GM18511 (cell line): Measurements from ENCODE around the gene COLEC11.

Source experiments
- ATAC-seq: cut with Tn5 transposase; IDR thresholded peaks from one replicate; pipeline ENCODE4 v1.9.1; 2021; ENCODE audit warnings: mild to moderate bottlenecking, moderate library complexity; ENCODE audit not compliant: unreplicated experiment

The COLEC11 gene

DNA sequence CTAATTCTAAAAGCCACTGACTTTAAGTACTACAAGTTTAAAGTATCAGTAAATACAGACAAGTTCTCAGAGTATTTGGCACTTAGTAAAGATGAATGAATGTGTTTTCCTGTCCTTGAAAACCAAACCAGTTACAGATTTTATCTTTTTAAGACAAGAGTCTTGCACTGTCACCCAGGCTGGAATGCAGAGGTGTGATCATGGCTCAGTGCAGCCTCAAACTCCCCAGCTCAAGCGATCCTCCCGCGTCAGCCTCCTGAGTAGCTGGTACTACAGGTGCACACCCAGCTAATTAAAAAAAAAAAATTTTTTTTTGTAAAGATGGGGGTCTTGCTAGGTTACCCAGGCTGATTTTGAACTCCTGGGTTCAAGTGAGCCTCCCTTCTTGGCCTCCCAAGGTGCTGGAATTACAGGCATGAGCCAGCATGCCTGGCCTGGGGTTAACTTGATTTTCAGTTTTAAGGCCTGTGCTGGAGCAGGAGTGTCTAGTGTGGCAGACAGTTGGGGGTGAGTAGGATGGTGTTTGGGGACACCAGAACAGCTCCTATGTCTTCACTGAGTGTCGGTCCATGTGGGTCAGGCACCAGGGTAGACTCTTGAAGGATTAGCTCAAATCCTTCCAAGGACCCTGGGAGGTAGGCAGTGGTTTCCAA is 10.2 kb upstream of the COLEC11 start:
- no peak for ATAC-seq

DNA sequence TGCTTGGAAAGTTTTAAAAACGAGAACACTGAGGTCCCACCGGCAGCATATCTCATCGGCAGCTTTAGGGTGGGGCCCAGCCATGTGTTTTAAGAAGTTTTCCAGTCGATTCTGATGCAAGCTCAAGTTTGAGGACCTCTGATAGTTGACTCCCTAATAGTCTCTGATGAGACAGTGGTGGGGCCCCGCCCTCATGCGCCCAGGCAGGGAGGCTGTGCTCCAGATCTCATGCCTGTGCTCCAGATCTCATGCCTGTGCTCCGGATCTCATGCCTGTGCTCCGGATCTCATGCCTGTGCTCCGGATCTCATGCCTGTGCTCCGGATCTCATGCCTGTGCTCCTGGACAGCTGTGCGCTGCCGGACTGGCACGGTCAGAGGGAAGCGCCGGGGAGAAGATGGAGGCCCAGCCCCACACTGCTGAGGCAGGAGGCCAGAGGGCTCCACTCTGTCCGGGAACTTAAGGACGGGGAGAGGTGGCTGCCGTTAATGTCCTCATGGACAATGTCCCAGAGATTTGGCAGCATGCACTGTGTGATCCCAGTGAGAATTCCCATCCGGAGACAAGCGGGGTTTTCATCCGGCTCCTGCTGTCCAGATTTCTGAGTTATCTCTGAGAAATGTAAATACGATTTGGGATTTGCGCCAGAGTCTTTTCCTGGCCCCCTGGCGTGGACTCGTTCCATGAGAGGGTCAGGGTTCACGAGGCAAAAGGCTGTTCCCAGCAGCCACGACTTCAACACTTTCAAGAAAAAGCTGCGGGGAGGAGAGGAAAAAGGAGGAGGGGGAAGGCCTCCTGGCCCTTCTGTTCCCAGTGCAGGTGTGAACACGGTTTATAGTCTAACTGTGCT is 9.4 kb upstream of the COLEC11 start:
- ATAC-seq = no peak

DNA sequence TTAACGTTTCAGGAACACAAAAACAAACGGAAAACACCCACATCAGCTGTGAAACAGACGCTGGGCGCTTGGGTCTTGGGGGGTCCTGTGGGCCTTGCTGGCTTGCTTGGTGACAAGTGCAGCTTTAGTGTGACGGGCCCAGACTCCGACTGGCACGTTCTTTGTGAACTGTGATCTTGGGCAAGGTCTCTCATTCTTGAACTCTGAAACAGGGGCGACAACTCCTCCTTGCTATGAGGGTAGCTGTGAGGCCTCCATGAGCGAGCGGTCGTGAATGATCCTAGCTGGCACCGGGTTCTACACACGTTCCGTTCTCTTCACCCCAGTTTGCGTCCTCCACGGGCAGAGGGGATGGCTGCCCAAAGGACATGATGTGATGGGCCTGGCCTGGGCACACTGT is 8.7 kb upstream of the COLEC11 start:
- no peak for ATAC-seq

DNA sequence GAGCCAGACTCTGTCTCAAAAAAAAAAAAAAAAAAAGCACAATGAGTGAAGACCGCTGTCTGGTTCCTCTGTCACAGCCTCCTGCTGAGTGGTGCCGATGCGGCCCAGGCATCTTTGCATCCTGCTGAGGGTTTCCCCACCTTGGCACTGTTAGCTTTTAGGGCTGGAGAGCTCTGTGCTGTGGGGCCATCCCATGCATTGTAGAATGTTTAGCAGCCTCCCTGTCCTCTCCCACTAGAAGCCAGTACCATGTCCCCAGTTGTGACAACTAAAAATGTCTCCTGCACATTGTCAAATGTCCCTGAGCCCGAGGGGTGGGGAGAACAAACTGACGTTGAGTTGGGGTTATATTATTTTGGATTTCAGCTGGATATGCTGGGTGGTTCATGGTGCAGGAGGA is 7.9 kb upstream of the COLEC11 start:
- ATAC-seq = no peak

DNA sequence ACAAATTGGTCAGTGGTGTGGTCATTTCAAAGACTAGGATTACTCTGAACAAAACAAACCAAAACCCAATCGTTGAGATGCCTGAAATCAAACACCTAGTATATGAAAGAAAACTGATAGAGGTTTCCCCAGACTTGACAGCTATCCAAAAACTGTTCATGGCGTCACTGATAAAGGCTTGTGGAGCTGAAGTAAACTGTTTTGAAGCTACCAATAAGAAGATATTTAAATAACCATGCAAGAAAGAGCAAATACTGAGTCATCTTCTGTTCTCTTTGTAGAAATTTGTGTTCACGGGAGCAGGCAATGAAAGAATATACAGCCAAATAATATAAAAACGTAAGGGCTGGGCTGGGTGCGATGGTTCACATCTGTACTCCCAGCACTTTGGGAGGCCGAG is 7.5 kb upstream of the COLEC11 start:
- no peak for ATAC-seq

DNA sequence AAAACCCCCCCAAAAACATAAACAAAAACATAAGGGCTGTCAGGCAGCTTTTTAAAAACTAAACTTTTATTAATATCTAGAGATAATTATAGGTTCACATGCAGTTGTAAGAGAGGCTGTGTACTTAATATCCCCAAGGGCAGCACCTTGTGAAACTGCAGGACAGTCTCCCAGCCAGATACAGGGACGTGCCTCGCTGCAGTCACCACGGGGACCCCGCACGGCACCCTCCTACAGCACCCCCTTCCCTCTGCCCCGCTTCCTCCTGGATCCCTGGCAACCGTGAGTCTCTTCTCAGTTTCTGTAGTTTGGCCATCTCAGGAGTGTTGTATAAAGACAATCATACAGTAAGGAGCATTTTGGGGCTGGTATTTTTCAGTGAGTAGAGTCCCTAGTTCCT is 6.8 kb upstream of the COLEC11 start:
- ATAC-seq = no peak

DNA sequence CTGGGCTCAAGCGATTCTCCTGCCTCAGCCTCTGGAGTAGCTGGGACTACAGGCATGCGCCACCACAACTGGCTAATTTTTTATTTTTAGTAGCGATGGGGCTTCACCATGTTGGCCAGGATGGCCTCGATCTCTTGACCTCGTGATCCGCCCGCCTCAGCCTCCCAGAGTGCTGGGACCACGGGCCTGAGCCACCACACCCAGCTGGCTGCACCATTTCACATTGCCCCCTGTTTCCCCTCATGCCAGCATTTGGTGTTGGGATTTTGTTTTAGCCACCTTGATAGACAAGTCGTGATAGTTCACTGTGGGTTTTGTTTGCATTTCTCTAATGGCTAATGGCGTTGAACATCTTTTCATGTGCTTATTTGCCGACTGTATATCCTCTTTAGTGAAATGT is 5.8 kb upstream of the COLEC11 start:
- no peak for ATAC-seq

DNA sequence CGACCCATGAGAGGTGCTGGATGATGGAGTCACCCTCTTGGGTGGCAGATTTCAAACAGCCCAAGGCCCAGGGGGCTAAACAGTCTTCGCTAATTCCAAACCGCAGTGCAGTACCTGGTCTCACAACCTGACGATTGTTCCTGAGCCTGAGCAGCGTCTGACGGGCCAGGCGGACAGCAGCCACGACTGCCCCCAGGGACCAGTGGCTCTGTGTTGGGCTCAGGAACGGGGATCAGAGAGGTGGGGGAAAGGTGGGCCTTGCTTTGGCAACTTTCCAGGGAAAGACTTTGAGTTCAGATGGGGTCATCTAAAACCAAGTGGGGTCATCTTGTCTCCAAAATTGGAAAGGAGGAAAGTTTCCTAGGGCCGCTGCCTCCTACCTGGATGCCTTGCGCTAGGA is 492 bp downstream of the COLEC11 start:
- ATAC-seq = no peak

DNA sequence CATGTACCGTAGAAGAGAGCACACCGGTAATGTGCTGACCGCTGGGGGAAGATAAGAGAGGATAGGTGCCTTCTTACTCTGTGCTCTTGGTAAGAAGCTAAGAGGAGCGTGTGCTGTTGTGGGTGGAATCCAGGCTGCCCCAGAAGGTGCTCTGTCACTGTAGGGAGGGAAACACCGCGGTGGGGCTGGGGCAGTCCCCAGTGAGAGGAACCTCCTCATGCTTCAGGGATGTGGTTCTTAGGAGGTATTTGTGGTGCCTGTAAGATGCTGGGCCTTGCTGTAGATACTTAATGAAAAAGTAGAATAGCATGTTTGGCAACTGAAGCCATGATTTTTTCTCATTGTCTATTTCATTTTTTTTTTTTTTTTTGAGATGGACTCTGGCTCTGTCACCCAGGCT is 1.1 kb downstream of the COLEC11 start:
- ATAC-seq = peak; percentile 83

DNA sequence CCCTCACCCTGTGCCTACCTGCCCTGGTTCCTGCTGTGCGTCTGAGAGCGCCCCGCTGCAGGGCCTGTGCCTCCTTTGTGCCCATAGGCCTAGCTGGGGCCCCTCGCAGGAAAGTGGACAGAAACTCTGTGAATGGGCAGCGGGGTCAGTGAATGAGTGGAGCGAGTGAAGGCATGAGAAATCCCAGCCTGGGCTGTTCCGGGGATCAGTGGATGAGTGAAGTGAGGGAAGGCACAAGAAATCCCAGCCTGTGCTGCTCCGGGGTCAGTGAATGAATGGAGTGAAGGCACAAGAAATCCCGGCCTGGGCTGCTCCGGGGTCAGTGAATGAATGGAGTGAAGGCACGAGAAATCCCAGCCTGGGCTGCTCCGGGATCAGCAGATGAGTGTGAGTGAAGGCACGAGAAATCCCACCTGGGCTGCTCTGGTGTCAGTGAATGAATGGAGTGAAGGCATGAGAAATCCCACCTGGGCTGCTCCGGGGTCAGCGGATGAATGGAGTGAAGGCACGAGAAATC is 2.0 kb downstream of the COLEC11 start:
- ATAC-seq = no peak

DNA sequence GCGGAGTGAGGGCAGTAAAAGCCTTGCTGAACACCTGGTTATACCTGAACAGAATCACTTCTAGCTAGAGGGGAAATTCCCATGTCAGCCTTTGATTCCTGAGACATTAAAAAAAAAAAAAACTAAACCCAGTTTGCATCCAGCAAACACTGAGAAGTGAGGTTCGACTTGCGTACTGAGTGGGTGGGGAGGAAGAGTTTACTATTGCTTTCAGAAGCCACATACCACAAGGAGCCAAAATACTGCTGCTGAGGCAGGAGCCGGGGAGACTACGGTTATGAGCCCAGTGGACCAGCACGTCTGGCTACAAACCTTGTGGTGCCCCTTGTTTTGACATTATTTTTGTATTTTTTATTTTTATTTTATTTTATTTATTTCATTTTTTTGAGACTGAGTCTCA is 2.7 kb downstream of the COLEC11 start:
- peak; percentile 42 for ATAC-seq

DNA sequence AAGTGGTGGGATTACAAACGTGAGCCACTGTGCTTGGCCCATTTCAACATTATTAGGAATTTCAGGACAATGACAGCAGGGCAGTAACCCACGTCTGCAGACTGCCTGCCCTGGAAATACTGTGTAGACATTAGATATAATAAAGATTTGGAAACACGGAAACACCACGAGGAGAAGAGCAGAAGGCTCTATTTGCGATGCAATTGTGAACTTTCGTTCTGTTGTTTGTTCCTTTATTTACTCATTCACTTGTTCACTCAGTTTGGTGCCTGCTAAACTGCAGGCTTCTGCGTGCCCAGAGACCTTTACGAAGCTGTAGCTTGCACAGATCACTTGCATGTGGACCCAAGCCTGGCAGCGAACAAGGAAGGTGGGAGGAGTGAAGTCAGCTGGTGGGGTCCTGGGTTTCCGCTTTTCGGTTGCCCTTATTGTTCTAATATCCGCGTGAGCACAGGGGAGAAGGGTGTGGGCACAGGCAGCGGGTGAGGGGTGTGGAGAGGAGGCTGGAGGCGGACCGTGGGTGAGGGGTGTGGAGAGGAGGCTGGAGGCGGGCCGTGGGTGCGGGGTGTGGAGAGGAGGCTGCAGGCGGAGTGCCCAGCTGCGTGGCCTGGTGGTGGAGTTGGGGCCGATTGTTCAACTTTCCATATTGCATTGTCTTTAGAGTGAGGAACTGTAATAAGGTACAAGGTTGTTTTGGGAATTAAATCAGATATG is 3.4 kb downstream of the COLEC11 start:
- no peak for ATAC-seq

DNA sequence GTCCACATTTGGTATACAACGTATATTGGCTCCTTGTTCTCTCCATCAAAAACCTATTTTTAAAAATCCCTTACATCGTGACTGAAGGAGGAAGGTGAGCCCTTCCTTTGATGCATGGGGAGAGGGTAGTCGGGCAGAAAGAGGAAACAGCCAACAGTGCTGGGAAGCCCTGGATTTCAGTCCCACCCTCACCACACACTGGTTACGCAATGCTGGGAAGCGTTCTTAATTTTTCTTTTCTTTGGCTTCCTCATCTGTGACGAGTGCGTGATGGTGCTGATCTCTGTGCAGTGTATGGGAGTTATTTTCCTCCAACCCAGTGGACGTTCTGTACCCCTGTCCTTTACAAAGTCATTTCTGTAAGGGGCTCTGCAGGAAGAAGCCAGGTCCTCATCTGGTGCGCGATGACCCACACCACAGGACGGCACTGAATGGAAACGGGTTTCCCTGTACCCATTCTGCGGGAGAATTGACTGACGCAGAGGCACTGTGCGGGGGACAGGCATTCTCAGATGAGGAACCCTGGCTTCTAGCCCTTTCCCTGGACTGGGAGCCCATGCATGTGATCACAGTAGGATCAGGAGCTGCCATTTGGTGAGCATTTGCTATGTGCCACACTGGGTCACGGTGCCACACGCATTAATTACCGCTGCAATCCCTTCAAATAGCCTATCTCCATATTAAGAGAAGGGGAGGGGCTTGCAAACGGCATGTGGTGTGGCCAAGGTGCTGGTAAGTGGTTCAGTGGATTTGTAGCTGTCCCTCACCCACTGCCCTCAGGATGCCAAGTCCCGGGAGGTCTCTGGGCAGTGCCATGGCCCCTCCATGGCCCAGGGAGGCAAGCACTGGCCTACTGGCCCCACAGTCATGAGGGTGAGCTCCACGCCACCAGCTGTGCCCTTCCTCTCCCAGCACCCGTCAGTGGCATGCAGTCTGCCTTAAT is 4.3 kb downstream of the COLEC11 start:
- no peak for ATAC-seq

DNA sequence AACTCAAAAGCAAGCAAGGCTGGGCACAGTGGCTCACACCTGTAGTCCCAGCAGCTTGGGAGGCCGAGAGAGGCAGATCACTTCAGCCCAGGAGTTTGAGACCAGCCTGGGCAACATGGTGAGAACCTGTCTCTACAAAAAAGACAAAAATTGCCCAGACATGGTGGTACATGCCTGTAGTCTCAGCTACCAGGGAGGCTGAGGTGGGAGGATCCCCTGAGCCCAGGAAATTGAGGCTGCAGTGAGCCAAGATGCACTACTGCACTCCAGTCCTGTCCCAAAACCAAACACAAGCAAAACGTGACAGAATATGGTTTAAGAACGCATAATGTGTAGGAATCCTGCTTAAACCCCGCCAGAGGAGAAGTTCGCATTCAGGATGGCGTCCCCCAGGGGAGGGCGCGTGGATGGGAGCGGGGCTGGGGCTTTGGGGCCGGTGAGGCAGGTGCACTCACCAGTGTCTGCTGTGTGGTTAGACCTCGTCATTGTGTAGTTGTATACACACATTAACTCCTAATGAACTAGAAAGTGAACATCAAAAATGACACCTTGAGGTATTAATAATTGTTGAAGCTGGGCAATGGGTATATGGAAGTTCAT is 5.4 kb downstream of the COLEC11 start:
- no peak for ATAC-seq

DNA sequence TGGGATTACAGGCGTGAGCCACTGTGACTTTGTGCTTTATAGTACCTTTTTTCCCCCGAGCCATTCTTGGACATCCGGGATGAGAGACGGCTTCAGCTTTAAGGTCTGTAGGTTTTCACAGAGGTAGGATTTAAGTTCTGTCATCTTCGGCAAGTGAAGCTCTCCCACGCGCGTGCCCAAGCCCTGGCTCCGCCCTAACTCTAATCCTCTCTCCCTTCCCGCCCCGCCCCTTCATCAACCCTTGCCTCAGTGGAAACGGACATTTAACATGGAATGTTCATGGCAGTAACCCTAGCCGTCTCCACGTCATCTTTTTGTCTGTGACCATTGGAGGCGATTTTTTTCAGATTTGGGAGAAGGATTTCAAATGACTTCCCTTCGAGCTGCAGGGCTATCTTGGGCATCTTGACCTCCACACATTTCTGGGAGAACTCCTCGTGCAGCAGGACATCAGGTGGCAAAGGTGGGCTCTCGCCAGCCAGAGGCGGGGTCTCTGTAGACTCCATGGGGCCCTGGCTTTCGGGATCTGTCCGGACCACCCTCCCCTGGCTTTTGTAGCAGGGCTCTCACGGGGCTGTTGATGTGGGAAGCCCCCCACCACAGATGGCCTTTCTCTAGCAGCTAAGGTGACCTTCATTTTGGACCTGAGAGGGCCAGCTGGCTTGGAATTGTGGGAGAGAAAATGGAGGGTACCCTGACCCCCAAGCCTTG is 6.8 kb downstream of the COLEC11 start:
- ATAC-seq = no peak

DNA sequence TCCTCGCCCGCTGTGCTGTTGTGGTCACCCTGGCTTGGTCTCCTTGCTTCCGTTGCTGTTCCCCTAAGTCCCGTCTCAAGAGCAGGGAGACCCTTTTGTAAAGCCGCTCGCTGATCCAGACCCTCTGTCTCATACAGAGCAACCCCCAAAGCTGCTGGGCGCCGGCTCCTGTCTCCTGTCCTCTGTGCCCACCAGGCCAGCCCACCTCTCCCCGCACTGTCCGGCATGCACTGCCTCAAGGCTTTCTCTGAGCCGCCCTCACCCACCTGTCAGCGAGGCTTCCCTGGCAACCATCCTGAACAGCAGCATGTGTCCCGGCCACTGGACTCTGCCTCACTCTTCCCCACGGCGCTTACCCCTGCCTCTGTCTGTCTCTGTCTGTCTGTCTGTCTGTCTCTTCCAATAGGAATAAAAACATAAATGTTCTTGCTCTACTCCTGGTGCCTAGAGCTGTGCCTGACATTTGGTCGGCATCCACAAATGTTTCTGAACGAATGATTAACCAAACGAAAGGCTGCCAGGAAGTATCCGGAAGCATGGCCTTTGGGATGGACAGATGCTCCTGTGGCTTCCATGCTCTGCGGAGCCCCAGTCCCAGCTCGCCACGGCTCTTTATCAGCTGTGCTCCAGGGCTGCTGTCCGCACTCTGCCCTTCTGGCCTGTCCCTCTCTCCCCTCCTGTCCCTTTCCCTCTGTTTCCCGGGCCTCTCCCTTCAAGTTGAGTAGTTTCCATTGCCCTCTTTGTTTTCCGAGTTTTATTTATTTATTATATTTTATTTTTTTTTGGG is 7.8 kb downstream of the COLEC11 start:
- no peak for ATAC-seq

DNA sequence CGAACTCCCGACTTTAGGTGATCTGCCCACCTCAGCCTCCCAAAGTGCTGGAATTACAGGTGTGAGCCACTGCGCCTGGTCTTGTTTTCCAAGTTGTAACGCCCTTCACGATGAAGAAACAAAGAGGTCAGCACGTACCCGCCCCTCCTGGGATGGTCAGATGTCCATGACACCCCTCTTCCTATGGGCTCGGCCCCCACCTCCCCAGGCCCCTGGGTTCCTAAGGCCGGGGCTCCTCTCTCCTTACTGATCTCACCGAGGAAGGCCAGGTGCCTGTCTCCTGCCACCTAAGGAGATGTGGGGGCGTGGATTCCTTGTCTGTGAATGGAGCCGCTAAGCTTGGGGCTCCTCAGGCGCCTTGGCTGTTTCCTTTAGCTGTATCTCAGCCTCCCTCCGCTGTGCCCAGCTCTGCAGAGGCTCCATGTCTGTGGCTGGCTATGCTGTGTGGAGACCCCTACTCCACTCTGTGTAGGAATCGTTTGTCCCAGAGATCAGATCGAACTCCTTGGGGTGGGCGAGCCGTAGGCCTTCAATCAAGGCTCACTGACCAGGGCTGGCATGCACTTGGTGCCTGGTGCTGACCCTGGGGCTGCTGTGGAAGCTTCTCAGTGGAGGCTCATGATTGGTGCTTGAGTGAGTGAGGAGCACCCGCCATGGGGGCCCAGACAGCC is 8.8 kb downstream of the COLEC11 start:
- ATAC-seq = no peak

DNA sequence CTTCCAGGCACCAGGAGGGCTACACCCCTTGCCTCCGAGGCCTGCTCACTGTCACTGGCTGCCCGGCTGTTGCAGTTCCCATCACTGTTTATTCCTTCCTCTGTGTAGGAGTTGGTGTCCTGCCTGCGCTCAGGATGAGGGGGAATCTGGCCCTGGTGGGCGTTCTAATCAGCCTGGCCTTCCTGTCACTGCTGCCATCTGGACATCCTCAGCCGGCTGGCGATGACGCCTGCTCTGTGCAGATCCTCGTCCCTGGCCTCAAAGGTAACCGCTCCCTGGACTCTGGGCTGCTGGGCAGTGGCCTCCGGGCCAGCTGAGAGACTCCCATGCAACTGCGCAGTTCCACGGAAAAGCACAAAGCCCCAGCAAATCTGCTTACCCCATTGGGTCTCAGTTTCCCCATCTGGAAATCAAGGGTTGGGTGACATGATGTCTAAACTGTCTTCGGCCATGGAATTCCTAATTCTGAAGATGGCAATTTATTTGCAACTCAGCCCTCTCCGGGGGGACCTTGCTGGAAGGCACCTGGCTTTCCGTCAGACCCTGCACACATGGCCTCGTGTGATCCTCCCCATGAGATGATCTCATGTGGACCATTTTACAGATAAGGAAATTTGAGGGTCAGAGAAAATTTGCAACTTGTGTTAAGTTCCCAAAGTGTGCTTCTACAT is 9.4 kb downstream of the COLEC11 start:
- ATAC-seq = no peak
